ENCODE data around the gene INPP5J.

Gene INPP5J

GRCh38 chr22:31097941-31098631 is 24.7 kb upstream of the INPP5J start:
- no peak overlapping the region for H3K4me3 ChIP-seq (ENCODE audit: low read depth, low read length)
- TF ChIP-seq, protein P1, sequence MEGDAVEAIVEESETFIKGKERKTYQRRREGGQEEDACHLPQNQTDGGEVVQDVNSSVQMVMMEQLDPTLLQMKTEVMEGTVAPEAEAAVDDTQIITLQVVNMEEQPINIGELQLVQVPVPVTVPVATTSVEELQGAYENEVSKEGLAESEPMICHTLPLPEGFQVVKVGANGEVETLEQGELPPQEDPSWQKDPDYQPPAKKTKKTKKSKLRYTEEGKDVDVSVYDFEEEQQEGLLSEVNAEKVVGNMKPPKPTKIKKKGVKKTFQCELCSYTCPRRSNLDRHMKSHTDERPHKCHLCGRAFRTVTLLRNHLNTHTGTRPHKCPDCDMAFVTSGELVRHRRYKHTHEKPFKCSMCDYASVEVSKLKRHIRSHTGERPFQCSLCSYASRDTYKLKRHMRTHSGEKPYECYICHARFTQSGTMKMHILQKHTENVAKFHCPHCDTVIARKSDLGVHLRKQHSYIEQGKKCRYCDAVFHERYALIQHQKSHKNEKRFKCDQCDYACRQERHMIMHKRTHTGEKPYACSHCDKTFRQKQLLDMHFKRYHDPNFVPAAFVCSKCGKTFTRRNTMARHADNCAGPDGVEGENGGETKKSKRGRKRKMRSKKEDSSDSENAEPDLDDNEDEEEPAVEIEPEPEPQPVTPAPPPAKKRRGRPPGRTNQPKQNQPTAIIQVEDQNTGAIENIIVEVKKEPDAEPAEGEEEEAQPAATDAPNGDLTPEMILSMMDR (IDR thresholded peaks at IDR 0.05; ENCODE audit: low read depth, low read length, missing control alignments): no peak
- DNase-seq (ENCODE audit: low read depth): no peak
- in situ Hi-C loops (cut with HindIII; ENCODE audit: low sequenced_read_pairs): no loop called here

DNA sequence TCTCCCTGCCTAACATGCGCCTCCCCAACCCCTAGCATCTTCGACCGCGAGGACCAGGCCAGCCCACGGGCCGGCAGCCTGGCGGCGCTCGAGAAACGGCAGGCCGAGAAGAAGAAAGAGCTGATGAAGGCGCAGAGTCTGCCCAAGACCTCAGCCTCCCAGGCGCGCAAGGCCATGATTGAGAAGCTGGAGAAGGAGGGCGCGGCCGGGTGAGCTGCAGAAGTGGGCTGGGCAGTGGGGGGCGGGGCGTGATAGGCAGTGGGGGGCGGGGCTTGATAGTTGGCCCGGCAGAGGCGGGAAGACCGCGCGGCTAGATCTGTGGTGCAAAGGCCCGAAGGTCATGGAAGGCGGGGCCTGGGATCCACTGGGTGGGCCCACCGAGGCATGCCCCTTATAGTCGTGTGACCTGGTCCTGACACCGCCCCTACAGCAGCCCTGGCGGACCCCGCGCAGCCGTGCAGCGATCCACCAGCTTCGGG is 24.1 kb upstream of the INPP5J start:
- TF ChIP-seq, protein P1 (IDR thresholded peaks at IDR 0.05; ENCODE audit: low read depth, low read length, missing control alignments): no peak
- in situ Hi-C loops (cut with HindIII; ENCODE audit: low sequenced_read_pairs): no loop called here
- DNase-seq (ENCODE audit: low read depth): no peak
- H3K4me3 ChIP-seq (ENCODE audit: low read depth, low read length): no peak overlapping the region

DNA sequence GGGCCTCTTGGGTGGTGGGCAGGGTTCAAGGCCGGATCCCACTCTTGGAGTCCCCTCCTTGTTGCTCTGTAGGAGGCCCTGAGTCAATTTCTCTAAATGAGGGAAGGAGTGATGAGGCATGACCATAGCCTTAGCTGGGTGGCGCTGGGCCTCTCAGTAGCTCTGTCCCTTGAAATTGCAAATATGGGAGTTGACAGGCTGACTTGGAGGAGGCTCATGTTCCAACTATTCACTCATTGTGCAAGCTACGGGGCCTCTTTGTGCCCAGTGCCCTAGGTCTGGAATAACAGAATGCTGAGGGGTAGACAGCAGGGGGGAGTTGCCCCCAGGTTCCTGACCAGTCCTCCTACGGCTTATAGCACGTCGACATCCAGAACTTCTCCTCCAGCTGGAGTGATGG is 23.4 kb upstream of the INPP5J start:
- DNase-seq (ENCODE audit: low read depth): no peak
- TF ChIP-seq, protein P1 (IDR thresholded peaks at IDR 0.05; ENCODE audit: low read depth, low read length, missing control alignments): no peak
- in situ Hi-C loops (cut with HindIII; ENCODE audit: low sequenced_read_pairs): no loop called here
- no peak overlapping the region for H3K4me3 ChIP-seq (ENCODE audit: low read depth, low read length)

DNA sequence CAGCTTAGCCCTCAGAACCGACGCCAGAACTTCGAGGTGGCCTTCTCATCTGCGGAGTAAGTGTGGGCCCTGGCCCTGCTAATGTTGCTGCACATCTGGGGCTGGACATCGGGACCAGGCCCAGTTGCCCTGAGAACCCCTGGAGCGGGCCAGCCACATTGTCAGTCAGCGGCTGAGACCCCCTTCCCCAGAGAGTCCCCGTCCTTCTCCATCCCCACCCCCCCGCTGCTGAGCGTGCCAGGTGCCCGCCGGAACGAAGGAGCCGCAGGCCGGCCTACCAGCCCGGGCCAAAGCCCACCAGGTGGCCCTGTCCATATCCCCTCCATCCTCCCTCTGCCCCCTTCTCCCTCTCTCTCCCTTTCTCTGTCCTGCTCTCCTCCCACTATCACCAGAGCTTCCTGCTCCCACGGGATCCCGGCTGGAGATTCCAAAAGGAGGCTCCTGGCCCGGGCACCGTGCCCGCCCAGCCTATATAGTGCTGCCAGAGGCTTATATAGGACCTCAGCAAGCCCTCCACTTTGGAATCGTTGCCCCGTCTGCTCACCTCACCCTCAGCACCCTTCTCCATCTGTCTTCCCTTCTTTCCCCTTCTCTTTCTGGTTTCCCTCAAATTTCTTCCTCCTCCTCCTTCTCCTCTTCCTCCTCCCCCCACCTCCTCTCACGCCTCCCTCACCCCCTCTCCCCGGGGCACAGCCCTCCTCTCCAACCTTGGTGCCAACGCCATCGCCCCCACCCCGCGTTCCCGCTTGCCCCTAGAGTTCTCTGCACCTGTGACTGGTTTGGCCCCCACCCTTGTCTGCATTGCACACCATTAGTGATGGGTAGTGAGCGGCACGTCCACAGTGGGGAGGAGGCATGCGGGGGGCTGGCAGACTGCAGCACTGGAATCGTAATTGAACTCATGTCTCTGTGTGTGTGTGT is 22.7 kb upstream of the INPP5J start:
- TF ChIP-seq, protein P1 (IDR thresholded peaks at IDR 0.05; ENCODE audit: low read depth, low read length, missing control alignments): no peak
- in situ Hi-C loops (cut with HindIII; ENCODE audit: low sequenced_read_pairs): no loop called here
- no peak overlapping the region for H3K4me3 ChIP-seq (ENCODE audit: low read depth, low read length)
- no peak for DNase-seq (ENCODE audit: low read depth)

DNA sequence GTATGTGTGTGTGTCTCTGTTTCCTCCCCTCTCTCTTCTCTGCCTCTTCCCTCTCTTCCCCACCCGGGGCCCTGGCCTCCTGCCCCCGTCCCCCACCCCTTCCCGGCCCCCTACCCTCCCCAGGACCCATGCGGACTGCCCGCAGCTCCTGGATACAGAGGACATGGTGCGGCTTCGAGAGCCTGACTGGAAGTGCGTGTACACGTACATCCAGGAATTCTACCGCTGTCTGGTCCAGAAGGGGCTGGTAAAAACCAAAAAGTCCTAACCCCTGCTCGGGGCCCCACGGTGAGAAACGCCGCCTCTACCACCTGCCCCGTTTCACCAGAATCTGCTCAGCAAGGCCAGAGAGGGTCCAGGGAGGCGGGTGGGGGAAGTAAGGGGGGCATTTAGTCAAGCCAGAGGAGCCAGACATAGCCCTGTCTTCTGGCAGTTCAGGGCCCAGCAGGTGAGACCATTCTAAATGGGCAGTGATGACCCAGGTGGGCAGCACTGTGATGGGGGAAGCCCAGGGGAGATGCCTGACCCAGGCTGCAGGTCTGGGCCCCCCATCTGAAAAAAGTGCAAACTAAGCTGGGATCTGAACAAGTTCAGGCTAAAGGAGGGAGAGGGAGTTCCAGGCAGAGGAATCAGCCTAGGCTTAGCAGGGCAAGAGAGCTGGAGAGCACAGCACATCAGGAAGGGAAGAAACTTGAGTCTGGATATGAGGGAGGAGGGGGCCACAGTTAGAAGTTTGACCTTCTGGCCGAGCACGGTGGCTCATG is 21.8 kb upstream of the INPP5J start:
- DNase-seq (ENCODE audit: low read depth): no peak
- in situ Hi-C loops (cut with HindIII; ENCODE audit: low sequenced_read_pairs): no loop called here
- no peak overlapping the region for H3K4me3 ChIP-seq (ENCODE audit: low read depth, low read length)
- TF ChIP-seq, protein P1 (IDR thresholded peaks at IDR 0.05; ENCODE audit: low read depth, low read length, missing control alignments): no peak

DNA sequence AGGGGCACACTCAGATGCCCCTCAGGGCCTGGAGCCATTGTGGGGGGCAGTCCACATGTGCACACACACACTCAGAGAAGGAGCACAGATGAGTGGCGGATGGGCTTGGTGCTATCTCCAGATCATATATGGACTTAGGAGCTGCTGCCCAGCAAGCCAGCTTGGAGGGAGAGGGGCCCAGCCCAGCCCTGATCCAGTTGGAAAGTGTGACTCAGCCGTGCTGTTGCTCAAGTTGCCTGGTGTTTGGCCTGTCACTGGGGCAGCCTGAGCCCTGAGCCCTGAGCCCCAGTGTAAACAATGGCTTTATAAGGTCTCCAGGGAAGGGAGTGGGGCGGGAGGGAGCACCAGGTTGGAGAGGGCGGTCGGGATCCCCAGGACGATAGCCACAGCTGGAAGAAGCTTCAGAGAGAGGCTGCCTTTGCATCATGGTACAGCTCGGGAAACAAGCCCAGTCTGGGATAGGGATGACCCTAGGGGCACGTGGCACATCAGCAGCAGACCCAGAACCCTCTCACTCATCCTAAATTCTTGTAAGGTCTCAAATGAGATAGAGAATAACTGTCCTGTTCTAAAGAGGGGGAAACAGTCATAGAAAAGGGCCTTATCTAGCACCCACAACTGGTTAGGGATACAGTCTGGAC is 20.2 kb upstream of the INPP5J start:
- TF ChIP-seq, protein P1 (IDR thresholded peaks at IDR 0.05; ENCODE audit: low read depth, low read length, missing control alignments): no peak
- DNase-seq (ENCODE audit: low read depth): no peak
- H3K4me3 ChIP-seq (ENCODE audit: low read depth, low read length): no peak overlapping the region
- in situ Hi-C loops (cut with HindIII; ENCODE audit: low sequenced_read_pairs): no loop called here

Measured in astrocyte of the cerebellum (primary cell).